Lower leg skin (tissue), 4 donors: ENCODE measurements around the gene MALSU1. TPM values are rescaled to one million over a fixed set of nuclear protein-coding genes. Genes with fewer than 3 reads are reported as not detected.

ENCODE experiments used
- DNase-seq, 2 donors: peaks; one replicate each; pipeline ENCODE4 v3.0.0-alpha.2; 2019; ENCODE audit warnings: low spot score in 2 of 2
- H3K4me3 ChIP-seq: fragments of 200-600 bp; sonication (generic); 2 replicates; pipeline ENCODE4 v1.5.1; 2017; ENCODE audit warnings: mild to moderate bottlenecking, low read depth; ENCODE audit not compliant: poor library complexity, severe bottlenecking
- CTCF ChIP-seq, 3 donors: fragments of 450-650 bp; IDR thresholded peaks; one replicate each; pipeline ENCODE4 v1.5.1; 2016; ENCODE audit warnings: antibody characterized with exemption in 3 of 3, mild to moderate bottlenecking in 3 of 3, moderate library complexity in 2 of 3
- POLR2A ChIP-seq, 2 donors: fragments of 450-650 bp; IDR thresholded peaks; one replicate each; pipeline ENCODE4 v1.6.1; 2016 to 2017; ENCODE audit warnings: antibody characterized with exemption in 2 of 2, mild to moderate bottlenecking in 1 of 2, moderate library complexity in 1 of 2
- WGBS, 2 donors: methylation state at CpG; one replicate each; pipeline ENCODE4 v1.1.5; 2018; 5-methylcytosine and 5-hydroxymethylcytosine counted together
- intact Hi-C: fragments of 100-400 bp; cut with DNase I; formaldehyde crosslinking; loops from one replicate; pipeline ENCODE4 v1.15.0; 2023; ENCODE audit warnings: low total_unique reads
- total RNA-seq, 4 donors: library from RNA; depleted of rRNA; stranded (reverse); fragments of >200 nt; gene quantifications; one replicate each; pipeline ENCODE4 v1.1.0, GENCODE V29; 2016

Gene MALSU1
- total RNA-seq, 4 donors from 2014 or later: 32.1 to 47.6 (median 35.2) TPM

- no peak for TF ChIP-seq POLR2A (IDR thresholded peaks at IDR 0.05)
- no peak for TF ChIP-seq CTCF (IDR thresholded peaks at IDR 0.05)
- no peak overlapping the region for H3K4me3 ChIP-seq
- intact Hi-C loops: loop anchor here (10.0 kb wide), 2 partner anchors 93 to 267 kb away; partner anchors contain the start of gene NUP42
- WGBS, 2 donors: 39 to 44% methylated on average over 6 of the region's 6 CpGs
- no peak for DNase-seq
Measured at GRCh38 chr7:23277359-23277989, 21.7 kb upstream of the MALSU1 start.

GRCh38 chr7:23279819-23280525 is 19.2 kb upstream of the MALSU1 start:
- no peak overlapping the region for H3K4me3 ChIP-seq
- TF ChIP-seq POLR2A (IDR thresholded peaks at IDR 0.05) (no peak), CTCF (IDR thresholded peaks at IDR 0.05) (no peak)
- 90 to 96% methylated on average over 2 of the region's 2 CpGs for WGBS, 2 donors
- intact Hi-C loops: loop anchor here (10.0 kb wide), 2 partner anchors 95 to 265 kb away; partner anchors contain the start of gene NUP42
- no peak for DNase-seq

GRCh38 chr7:23283086-23283485 is 16.1 kb upstream of the MALSU1 start:
- TF ChIP-seq CTCF (IDR thresholded peaks at IDR 0.05) (no peak), POLR2A (IDR thresholded peaks at IDR 0.05) (no peak)
- no peak overlapping the region for H3K4me3 ChIP-seq
- intact Hi-C loops: no loop called here
- DNase-seq: no peak
- WGBS, 2 donors: 94 to 95% methylated on average over 4 of the region's 4 CpGs

GRCh38 chr7:23284871-23285270 is 14.3 kb upstream of the MALSU1 start:
- intact Hi-C loops: no loop called here
- TF ChIP-seq POLR2A (IDR thresholded peaks at IDR 0.05) (no peak), CTCF (IDR thresholded peaks at IDR 0.05) (no peak)
- no peak overlapping the region for H3K4me3 ChIP-seq
- DNase-seq: no peak
- WGBS, 2 donors: 90 to 100% methylated on average over 2 of the region's 2 CpGs

GRCh38 chr7:23285657-23286646 is 13.2 kb upstream of the MALSU1 start:
- intact Hi-C loops: no loop called here
- H3K4me3 ChIP-seq: no peak overlapping the region
- no peak for TF ChIP-seq POLR2A (IDR thresholded peaks at IDR 0.05)
- no peak for TF ChIP-seq CTCF (IDR thresholded peaks at IDR 0.05)
- WGBS, 2 donors: 82 to 88% methylated on average over 17 to 18 of the region's 18 CpGs
- no peak for DNase-seq
